HepG2 (cell line): ENCODE data around the gene CDT1. TPM values are rescaled to one million over a fixed set of nuclear protein-coding genes. Genes with fewer than 3 reads are reported as not detected.

ENCODE experiments used
- ATM ChIP-seq: fragments of 450-650 bp; IDR thresholded peaks from 2 replicates; pipeline ENCODE4 v1.7.1; 2017; ENCODE audit warnings: mild to moderate bottlenecking, borderline replicate concordance
- BHLHE40 ChIP-seq: IDR thresholded peaks from 2 replicates; pipeline ENCODE4 v1.6.1; 2011; ENCODE audit warnings: low read length, improper control_type of control experiment
- EP300 ChIP-seq, 3 experiments: sonication (generic) in 1 of 3; formaldehyde crosslinking in 1 of 3; IDR thresholded peaks; 2 replicates each; pipeline versions ENCODE4 v1.5.1 to v1.6.1; 2011 to 2020; ENCODE audit warnings: low read depth in 2 of 3, low read length in 2 of 3, borderline replicate concordance in 1 of 3, improper control_type of control experiment in 1 of 3, mild to moderate bottlenecking in 1 of 3, missing genetic modification reagents in 1 of 3, moderate library complexity in 1 of 3
- KDM2A ChIP-seq: sonication (generic); formaldehyde crosslinking; IDR thresholded peaks from 2 replicates; pipeline ENCODE4 v1.4.0; 2020; ENCODE audit warnings: low read depth, missing genetic modification reagents, borderline replicate concordance
- KDM3A ChIP-seq: IDR thresholded peaks from 2 replicates; pipeline ENCODE4 v1.6.1; 2018; ENCODE audit warnings: low read depth, missing compliant biosample characterization
- KDM5A ChIP-seq: fragments of 200-600 bp; sonication (generic); IDR thresholded peaks from 2 replicates; pipeline ENCODE4 v1.7.0; 2018; ENCODE audit warnings: antibody characterized with exemption, mild to moderate bottlenecking, low read length, borderline replicate concordance
- NFIC ChIP-seq: IDR thresholded peaks from 2 replicates; pipeline ENCODE4 v1.6.1; 2012; ENCODE audit warnings: mild to moderate bottlenecking, low read length, inconsistent platforms
- NPAS2 ChIP-seq: sonication (generic); formaldehyde crosslinking; IDR thresholded peaks from 2 replicates; pipeline ENCODE4 v1.8.0; 2022; ENCODE audit warnings: mild to moderate bottlenecking, missing genetic modification reagents, borderline replicate concordance
- NR2C2 ChIP-seq: sonication (generic); formaldehyde crosslinking; IDR thresholded peaks from 2 replicates; pipeline ENCODE4 v1.4.0; 2020; ENCODE audit warnings: missing genetic modification reagents, mild to moderate bottlenecking, moderate library complexity, borderline replicate concordance
- PHF21A ChIP-seq: sonication (generic); formaldehyde crosslinking; IDR thresholded peaks from 2 replicates; pipeline ENCODE4 v1.5.0; 2020; ENCODE audit warnings: mild to moderate bottlenecking, missing genetic modification reagents
- SAP130 ChIP-seq: IDR thresholded peaks from 2 replicates; pipeline ENCODE4 v1.6.1; 2016; ENCODE audit warnings: low read depth
- TGIF2 ChIP-seq: IDR thresholded peaks from 2 replicates; pipeline ENCODE4 v1.6.1; 2016; ENCODE audit warnings: control low read depth, missing compliant biosample characterization
- XRCC5 ChIP-seq: fragments of 200-400 bp; formaldehyde crosslinking; optimal IDR thresholded peaks from 2 replicates; pipeline ENCODE3; 2017; ENCODE audit warnings: mild to moderate bottlenecking, low read length
- ZBTB21 ChIP-seq: sonication (generic); formaldehyde crosslinking; IDR thresholded peaks from 2 replicates; pipeline ENCODE4 v1.4.0; 2020; ENCODE audit warnings: missing genetic modification reagents
- ZC3H13 ChIP-seq: sonication (generic); formaldehyde crosslinking; IDR thresholded peaks from 2 replicates; pipeline ENCODE4 v1.8.1; 2023; ENCODE audit warnings: mild to moderate bottlenecking, missing genetic modification reagents, moderate library complexity
- ZNF205 ChIP-seq: IDR thresholded peaks from 2 replicates; pipeline ENCODE4 v1.6.1; 2018; ENCODE audit warnings: missing biosample characterization, missing genetic modification reagents
- ZNF768 ChIP-seq: sonication (generic); formaldehyde crosslinking; IDR thresholded peaks from 2 replicates; pipeline ENCODE4 v1.4.0; 2020; ENCODE audit warnings: missing genetic modification reagents
- polyA plus RNA-seq, 8 experiments: library from polyadenylated mRNA; depleted of rRNA in 3 of 8; stranded (reverse) in 7 of 8; unstranded in 1 of 8; fragments of >200 nt; fragmentation: Illumina TruSeq in 4 of 8; extraction: Trizol in 4 of 8; gene quantifications; 2 replicates each; pipeline versions ENCODE4 v1.2.1 to v1.2.3, GENCODE V29; 2011 to 2016; ENCODE audit warnings: low read depth in 4 of 8, missing spikeins in 1 of 8, mixed read lengths in 1 of 8; ENCODE audit not compliant: insufficient read depth in 1 of 8
- total RNA-seq, 5 experiments: library from RNA; depleted of rRNA; stranded (reverse); fragments of >200 nt; fragmentation: Illumina TruSeq; extraction: Trizol; gene quantifications; 2 replicates each; pipeline ENCODE4 v1.2.3, GENCODE V29; 2016; ENCODE audit warnings: low read depth in 1 of 5
- TF ChIP-seq, protein P1 (sequence below): sonication (generic); formaldehyde crosslinking; IDR thresholded peaks from 2 replicates; pipeline ENCODE4 v1.4.0; 2020; ENCODE audit warnings: mild to moderate bottlenecking, low read depth, missing genetic modification reagents
- TF ChIP-seq, protein P2 (sequence below): sonication (generic); formaldehyde crosslinking; IDR thresholded peaks from 2 replicates; pipeline ENCODE4 v1.4.0; 2020; ENCODE audit warnings: missing genetic modification reagents
- TF ChIP-seq, protein P3 (sequence below): sonication (generic); formaldehyde crosslinking; IDR thresholded peaks from 2 replicates; pipeline ENCODE4 v1.9.0; 2021; ENCODE audit warnings: missing genetic modification reagents, mild to moderate bottlenecking, borderline replicate concordance
- TF ChIP-seq, protein P4 (sequence below): IDR thresholded peaks from 2 replicates; pipeline ENCODE4 v1.6.1; 2018; ENCODE audit warnings: missing genetic modification reagents, mild to moderate bottlenecking, missing compliant biosample characterization

CDT1 gene
- total and polyA plus RNA-seq, 2 of the 13 experiments (the other 11 are each of a cell fraction or from before 2014, with no cell fraction given): 23.1 to 23.8 TPM

DNA sequence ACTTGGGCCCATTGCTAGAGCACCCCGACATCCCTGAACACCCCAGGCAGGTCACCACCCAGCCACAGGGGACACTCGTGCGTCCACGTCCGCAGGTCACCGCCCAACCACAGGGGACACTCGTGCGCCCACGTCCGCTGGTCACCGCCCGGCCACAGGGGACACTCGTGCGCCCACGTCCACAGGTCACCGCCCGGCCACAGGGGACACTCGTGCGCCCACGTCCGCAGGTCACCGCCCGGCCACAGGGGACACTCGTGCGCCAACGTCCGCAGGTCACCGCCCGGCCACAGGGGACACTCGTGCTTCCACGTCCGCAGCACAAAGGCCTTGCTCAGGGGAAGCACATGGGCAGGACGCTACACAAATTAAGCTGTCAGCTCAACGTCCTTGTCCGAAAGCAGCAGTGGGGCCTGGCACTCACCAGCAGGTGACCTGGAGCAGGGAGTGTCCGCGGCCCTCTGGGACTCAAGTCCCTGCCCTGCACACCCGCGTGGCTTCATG is 35.5 kb downstream of the CDT1 start (continued):
- TF ChIP-seq, protein P1, sequence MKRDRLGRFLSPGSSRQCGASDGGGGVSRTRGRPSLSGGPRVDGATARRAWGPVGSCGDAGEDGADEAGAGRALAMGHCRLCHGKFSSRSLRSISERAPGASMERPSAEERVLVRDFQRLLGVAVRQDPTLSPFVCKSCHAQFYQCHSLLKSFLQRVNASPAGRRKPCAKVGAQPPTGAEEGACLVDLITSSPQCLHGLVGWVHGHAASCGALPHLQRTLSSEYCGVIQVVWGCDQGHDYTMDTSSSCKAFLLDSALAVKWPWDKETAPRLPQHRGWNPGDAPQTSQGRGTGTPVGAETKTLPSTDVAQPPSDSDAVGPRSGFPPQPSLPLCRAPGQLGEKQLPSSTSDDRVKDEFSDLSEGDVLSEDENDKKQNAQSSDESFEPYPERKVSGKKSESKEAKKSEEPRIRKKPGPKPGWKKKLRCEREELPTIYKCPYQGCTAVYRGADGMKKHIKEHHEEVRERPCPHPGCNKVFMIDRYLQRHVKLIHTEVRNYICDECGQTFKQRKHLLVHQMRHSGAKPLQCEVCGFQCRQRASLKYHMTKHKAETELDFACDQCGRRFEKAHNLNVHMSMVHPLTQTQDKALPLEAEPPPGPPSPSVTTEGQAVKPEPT (CRISPR knock-in tag): no peak
- TF ChIP-seq, protein P2, sequence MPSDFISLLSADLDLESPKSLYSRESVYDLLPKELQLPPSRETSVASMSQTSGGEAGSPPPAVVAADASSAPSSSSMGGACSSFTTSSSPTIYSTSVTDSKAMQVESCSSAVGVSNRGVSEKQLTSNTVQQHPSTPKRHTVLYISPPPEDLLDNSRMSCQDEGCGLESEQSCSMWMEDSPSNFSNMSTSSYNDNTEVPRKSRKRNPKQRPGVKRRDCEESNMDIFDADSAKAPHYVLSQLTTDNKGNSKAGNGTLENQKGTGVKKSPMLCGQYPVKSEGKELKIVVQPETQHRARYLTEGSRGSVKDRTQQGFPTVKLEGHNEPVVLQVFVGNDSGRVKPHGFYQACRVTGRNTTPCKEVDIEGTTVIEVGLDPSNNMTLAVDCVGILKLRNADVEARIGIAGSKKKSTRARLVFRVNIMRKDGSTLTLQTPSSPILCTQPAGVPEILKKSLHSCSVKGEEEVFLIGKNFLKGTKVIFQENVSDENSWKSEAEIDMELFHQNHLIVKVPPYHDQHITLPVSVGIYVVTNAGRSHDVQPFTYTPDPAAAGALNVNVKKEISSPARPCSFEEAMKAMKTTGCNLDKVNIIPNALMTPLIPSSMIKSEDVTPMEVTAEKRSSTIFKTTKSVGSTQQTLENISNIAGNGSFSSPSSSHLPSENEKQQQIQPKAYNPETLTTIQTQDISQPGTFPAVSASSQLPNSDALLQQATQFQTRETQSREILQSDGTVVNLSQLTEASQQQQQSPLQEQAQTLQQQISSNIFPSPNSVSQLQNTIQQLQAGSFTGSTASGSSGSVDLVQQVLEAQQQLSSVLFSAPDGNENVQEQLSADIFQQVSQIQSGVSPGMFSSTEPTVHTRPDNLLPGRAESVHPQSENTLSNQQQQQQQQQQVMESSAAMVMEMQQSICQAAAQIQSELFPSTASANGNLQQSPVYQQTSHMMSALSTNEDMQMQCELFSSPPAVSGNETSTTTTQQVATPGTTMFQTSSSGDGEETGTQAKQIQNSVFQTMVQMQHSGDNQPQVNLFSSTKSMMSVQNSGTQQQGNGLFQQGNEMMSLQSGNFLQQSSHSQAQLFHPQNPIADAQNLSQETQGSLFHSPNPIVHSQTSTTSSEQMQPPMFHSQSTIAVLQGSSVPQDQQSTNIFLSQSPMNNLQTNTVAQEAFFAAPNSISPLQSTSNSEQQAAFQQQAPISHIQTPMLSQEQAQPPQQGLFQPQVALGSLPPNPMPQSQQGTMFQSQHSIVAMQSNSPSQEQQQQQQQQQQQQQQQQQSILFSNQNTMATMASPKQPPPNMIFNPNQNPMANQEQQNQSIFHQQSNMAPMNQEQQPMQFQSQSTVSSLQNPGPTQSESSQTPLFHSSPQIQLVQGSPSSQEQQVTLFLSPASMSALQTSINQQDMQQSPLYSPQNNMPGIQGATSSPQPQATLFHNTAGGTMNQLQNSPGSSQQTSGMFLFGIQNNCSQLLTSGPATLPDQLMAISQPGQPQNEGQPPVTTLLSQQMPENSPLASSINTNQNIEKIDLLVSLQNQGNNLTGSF (CRISPR knock-in tag): no peak
- TF ChIP-seq PHF21A (no peak), KDM5A (no peak), TGIF2 (CRISPR knock-in tag) (0 out of 2 replicates have a peak, but pooled peaks have one; percentile 38), ZC3H13 (CRISPR knock-in tag) (peak; percentile 69; the same call in 1 of the 2 replicates), NR2C2 (CRISPR knock-in tag) (peak; percentile 50; the same call in 1 of the 2 replicates), SAP130 (CRISPR knock-in tag) (peak; percentile 26; the same call in 1 of the 2 replicates), ZNF205 (0 out of 2 replicates have a peak, but pooled peaks have one; percentile 42), XRCC5 (peak; percentile 97), ATM (no peak), NPAS2 (CRISPR knock-in tag) (no peak), ZNF768 (CRISPR knock-in tag) (peak; percentile 58; the same call in 1 of the 2 replicates), KDM2A (CRISPR knock-in tag) (0 out of 2 replicates have a peak, but pooled peaks have one; percentile 50), BHLHE40 (peak; percentile 52; the same call in 1 of the 2 replicates), EP300 (IDR thresholded peaks at IDR 0.05; ENCODE audit: low read depth in 2 of 2, low read length in 2 of 2) (0 out of 4 replicates have a peak, but pooled peaks of 1 of the 2 experiments have one; percentile 14), EP300 (CRISPR knock-in tag; IDR thresholded peaks at IDR 0.05; ENCODE audit: borderline replicate concordance) (no peak), ZBTB21 (CRISPR knock-in tag) (peak; percentile 23; the same call in 1 of the 2 replicates), KDM3A (CRISPR knock-in tag) (0 out of 2 replicates have a peak, but pooled peaks have one; percentile 50), NFIC (no peak)
- TF ChIP-seq, protein P3, sequence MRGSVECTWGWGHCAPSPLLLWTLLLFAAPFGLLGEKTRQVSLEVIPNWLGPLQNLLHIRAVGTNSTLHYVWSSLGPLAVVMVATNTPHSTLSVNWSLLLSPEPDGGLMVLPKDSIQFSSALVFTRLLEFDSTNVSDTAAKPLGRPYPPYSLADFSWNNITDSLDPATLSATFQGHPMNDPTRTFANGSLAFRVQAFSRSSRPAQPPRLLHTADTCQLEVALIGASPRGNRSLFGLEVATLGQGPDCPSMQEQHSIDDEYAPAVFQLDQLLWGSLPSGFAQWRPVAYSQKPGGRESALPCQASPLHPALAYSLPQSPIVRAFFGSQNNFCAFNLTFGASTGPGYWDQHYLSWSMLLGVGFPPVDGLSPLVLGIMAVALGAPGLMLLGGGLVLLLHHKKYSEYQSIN (CRISPR knock-in tag): no peak
- TF ChIP-seq, protein P4, sequence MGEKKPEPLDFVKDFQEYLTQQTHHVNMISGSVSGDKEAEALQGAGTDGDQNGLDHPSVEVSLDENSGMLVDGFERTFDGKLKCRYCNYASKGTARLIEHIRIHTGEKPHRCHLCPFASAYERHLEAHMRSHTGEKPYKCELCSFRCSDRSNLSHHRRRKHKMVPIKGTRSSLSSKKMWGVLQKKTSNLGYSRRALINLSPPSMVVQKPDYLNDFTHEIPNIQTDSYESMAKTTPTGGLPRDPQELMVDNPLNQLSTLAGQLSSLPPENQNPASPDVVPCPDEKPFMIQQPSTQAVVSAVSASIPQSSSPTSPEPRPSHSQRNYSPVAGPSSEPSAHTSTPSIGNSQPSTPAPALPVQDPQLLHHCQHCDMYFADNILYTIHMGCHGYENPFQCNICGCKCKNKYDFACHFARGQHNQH (CRISPR knock-in tag): no peak
